Stimulated activated CD4-positive, alpha-beta T cell treated with anti-CD3 and anti-CD28 coated beads, Interleukin-4, amount 100 ng/mL, for 48 hours (primary cell): ENCODE data around the gene PLA2G15.

Experiments
- DNase-seq, 2 donors: peaks; one replicate each; pipeline ENCODE4 v3.0.0-alpha.2; 2020; ENCODE audit warnings: low read depth in 2 of 2

Gene PLA2G15

GRCh38 chr16:68298907-68299561, 53.9 kb downstream of the PLA2G15 start:
- no peak for DNase-seq

DNA sequence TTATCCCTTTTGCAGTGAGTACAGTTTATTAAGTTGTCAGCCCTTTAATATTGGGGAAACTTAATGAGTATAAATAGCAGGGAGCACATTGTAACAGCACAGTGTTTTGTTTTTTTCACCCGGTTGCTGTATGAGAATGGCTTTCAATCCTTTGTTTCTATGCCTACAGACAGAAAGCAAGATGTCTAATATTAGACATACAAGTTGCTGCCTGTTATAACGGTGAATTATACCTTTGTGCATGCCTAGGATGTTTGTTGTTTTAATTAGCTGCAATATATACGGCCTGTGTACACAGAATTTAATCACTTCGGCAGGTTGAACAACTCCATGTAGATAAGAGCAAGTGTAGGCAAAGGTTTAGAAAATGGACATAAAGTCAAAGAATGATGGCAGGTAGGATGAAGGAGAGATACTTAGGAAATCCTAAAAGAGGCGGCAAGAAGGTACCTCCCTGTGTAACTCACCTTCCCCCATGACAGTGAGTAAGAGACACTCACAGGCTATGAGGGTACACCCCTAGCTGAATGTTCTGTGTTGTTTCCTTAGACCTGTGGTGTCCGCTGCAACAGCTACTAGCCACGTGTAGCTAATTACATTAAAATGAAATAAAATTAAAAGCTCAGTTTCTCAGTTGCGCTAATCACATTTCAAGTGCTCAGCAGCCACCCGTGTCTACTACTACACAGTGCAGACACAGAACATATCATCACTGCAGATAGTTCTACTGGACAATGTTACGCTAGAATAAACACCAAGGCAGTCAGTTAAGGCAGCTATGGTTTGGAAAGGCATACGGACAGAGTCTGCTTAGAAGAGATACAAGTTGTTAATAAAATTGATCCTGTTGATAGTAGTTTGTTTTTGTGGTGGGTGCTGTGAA, 54.6 kb downstream of the PLA2G15 start:
- DNase-seq: no peak

DNA sequence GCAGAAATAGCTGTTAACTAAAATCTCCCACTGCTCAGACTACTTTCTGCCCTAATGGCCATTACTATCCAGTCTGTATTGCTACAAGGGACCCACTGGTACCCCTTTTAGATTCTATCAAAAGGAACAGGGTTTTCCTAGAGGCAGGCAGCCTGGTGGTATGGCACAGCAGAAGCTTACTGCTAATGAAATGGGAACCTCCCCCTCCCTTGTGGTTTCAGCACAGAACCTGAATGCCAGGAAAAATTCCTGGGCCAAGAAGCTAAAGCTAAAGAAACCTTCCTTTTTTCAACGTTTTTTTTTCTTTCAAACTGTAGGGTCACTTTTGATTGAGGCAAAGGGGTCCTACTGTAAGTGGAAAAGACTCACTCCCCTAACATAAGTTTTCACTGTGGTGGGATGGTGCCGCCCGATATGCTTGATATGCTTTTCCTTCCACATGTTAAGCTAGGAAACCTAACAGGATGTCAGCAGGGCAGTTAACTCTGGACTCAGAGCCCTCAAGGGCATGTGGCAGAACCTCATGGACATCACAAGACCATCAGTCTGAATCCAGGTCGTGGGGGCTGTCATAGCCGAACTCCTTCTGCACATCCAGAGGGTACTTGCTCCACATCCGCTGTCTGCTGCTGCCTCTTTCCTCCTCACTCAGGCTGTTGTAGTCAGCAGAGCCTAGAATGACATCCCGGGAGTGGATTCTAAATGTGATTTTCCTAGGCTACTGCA, 55.7 kb downstream of the PLA2G15 start:
- DNase-seq: no peak

GRCh38 chr16:68306633-68307032, 61.5 kb downstream of the PLA2G15 start:
- DNase-seq: no peak

- no peak for DNase-seq
Measured at GRCh38 chr16:68309799-68310198, 64.6 kb downstream of the PLA2G15 start.

GRCh38 chr16:68310437-68310773, 65.2 kb downstream of the PLA2G15 start:
- no peak for DNase-seq
